ENCODE results near the gene NEK7. TPM values are rescaled to one million over a fixed set of nuclear protein-coding genes. Genes with fewer than 3 reads are reported as not detected.

The NEK7 gene
- total and polyA plus RNA-seq, 9 of the 15 experiments (the other 6 are each of a cell fraction or from before 2014, with no cell fraction given) = 8.5 to 37.3 (median 27.7) TPM

- TF ChIP-seq ZNF644 (tag; IDR thresholded peaks at IDR 0.05; ENCODE audit: low read depth) (no peak), ZNF224 (CRISPR knock-in tag; IDR thresholded peaks at IDR 0.05) (no peak), SNAPC5 (CRISPR knock-in tag; IDR thresholded peaks at IDR 0.05) (no peak), HDGF (IDR thresholded peaks at IDR 0.05) (no peak; the same call in 1 of the 2 replicates), PRMT5 (CRISPR knock-in tag; IDR thresholded peaks at IDR 0.05) (no peak), E2F3 (CRISPR knock-in tag; IDR thresholded peaks at IDR 0.05) (no peak), ZNF318 (IDR thresholded peaks at IDR 0.05; ENCODE audit: borderline replicate concordance in 1 of 2, low read depth in 1 of 2) (no peak), CHD4 (IDR thresholded peaks at IDR 0.05; ENCODE audit: insufficient read depth, insufficient replicate concordance, low read depth, low read length, poor library complexity, severe bottlenecking) (no peak), ARNT (IDR thresholded peaks at IDR 0.05) (peak in 1 of 2 experiments; percentile 8; a peak in 1 of 4 replicates), ZNF586 (CRISPR knock-in tag; conservative IDR thresholded peaks at IDR 0.05) (no peak), ATF1 (CRISPR knock-in tag; IDR thresholded peaks at IDR 0.05) (no peak), ATF1 (tag; IDR thresholded peaks at IDR 0.05) (no peak), E2F8 (IDR thresholded peaks at IDR 0.05; ENCODE audit: low read depth, partially characterized antibody) (peak; percentile 36), GTF2E2 (tag; IDR thresholded peaks at IDR 0.05) (peak; percentile 95), TEAD4 (IDR thresholded peaks at IDR 0.05; ENCODE audit: low read length) (0 out of 2 replicates have a peak, but pooled peaks have one; percentile 7), TEAD4 (CRISPR knock-in tag; IDR thresholded peaks at IDR 0.05; ENCODE audit: borderline replicate concordance) (no peak), PHTF2 (CRISPR knock-in tag; IDR thresholded peaks at IDR 0.05) (0 out of 2 replicates have a peak, but pooled peaks have one; percentile 12)
Measured at GRCh38 chr1:198158735-198159589, 2.2 kb downstream of the NEK7 start (continued).
